MM.1S (cell line): ENCODE results near the gene ACACB.

Experiments
- DNase-seq: peaks from one replicate; pipeline ENCODE4 v3.0.0-alpha.2; 2015
- H2AFZ ChIP-seq: fragments of 300-600 bp; sonication (generic); 2 replicates; pipeline ENCODE4 v1.6.0; 2016; ENCODE audit warnings: antibody characterized with exemption, low read length
- H3F3A ChIP-seq: fragments of 300-600 bp; sonication (generic); 2 replicates; pipeline ENCODE4 v1.6.1; 2016; ENCODE audit warnings: mild to moderate bottlenecking, antibody characterized with exemption, low read length, moderate library complexity, mixed read lengths; ENCODE audit not compliant: insufficient read depth
- H3K27ac ChIP-seq: fragments of 300-600 bp; sonication (generic); 2 replicates; pipeline ENCODE4 v1.5.1; 2016; ENCODE audit warnings: mild to moderate bottlenecking, low read length
- H3K27me3 ChIP-seq: fragments of 300-600 bp; sonication (generic); replicated peaks from 2 replicates; pipeline ENCODE4 v1.6.0; 2016; ENCODE audit warnings: low read length; ENCODE audit not compliant: insufficient read depth
- H3K36me3 ChIP-seq: fragments of 300-600 bp; sonication (generic); replicated peaks from 2 replicates; pipeline ENCODE4 v1.6.1; 2016; ENCODE audit warnings: mild to moderate bottlenecking, low read length, mixed read lengths; ENCODE audit not compliant: insufficient read depth
- H3K4me1 ChIP-seq: fragments of 300-600 bp; sonication (generic); 2 replicates; pipeline ENCODE4 v1.6.1; 2016; ENCODE audit warnings: low read length, mixed read lengths
- H3K4me2 ChIP-seq: fragments of 300-600 bp; sonication (generic); 2 replicates; pipeline ENCODE4 v1.6.0; 2016; ENCODE audit warnings: low read depth, low read length
- H3K4me3 ChIP-seq: fragments of 300-600 bp; sonication (generic); 2 replicates; pipeline ENCODE4 v1.5.1; 2016; ENCODE audit warnings: low read length, mixed read lengths
- H3K79me2 ChIP-seq: fragments of 300-600 bp; sonication (generic); 2 replicates; pipeline ENCODE4 v1.6.1; 2016; ENCODE audit warnings: mixed run types, low read length, mixed read lengths
- H3K9ac ChIP-seq: fragments of 300-600 bp; sonication (generic); 2 replicates; pipeline ENCODE4 v1.6.1; 2016; ENCODE audit warnings: low read length, mixed read lengths
- H3K9me2 ChIP-seq: fragments of 300-600 bp; sonication (generic); replicated peaks from 2 replicates; pipeline ENCODE4 v1.6.1; 2016; ENCODE audit warnings: mild to moderate bottlenecking, low read length, mixed read lengths; ENCODE audit not compliant: insufficient read depth
- H3K9me3 ChIP-seq: fragments of 300-600 bp; sonication (generic); replicated peaks from 2 replicates; pipeline ENCODE4 v1.6.1; 2016; ENCODE audit warnings: mild to moderate bottlenecking, low read length, mixed read lengths; ENCODE audit not compliant: insufficient read depth
- H4K20me1 ChIP-seq: fragments of 300-600 bp; sonication (generic); 2 replicates; pipeline ENCODE4 v1.6.1; 2016; ENCODE audit warnings: mild to moderate bottlenecking, low read length, moderate library complexity, mixed read lengths; ENCODE audit not compliant: insufficient read depth
- EZH2 ChIP-seq: fragments of 300-600 bp; sonication (generic); optimal IDR thresholded peaks from 2 replicates; pipeline ENCODE3; 2017; ENCODE audit warnings: low read depth, mild to moderate bottlenecking, antibody characterized with exemption, low read length, mixed read lengths
- EZH2phosphoT487 ChIP-seq: fragments of 300-600 bp; sonication (generic); IDR thresholded peaks from 2 replicates; pipeline ENCODE4 v1.6.1; 2018; ENCODE audit warnings: antibody characterized with exemption, low read length
- TF ChIP-seq, protein P1 (sequence below): fragments of 300-600 bp; sonication (generic); IDR thresholded peaks from 2 replicates; pipeline ENCODE4 v1.5.1; 2016; ENCODE audit warnings: antibody characterized with exemption, low read length, mixed read lengths

Gene ACACB

DNA sequence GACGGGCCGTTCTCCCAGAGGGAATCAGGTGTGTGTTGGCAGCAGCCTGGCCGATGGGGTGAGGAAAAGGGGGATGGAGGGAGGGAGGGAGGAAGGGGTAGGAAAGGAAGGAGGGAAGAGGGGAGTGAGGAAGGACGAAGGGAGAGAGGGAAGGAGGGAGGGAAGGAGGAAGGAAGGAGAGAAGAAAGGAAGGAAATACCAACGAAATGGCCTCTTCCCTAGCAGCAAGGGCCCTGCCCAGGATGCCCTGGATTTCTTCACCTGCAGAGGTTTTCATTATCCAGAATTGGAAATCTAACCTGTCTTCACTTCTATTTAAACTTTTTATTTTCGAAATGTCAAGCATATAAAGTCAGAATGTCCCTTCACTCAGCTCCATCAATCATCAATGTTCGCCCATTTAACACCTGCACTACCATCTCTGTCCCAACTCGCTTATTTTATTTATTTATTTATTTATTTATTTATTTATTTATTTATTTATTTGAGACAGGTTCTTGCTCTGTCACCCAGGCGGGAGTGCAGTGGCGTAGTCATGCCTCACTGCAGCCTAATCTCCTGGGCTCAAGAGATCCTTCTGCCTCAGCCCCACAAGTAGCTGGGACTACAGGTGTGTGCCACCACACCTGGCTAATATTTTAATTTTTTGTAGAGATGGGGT is 70.7 kb downstream of the ACACB start:
- Histone ChIP-seq H4K20me1 (no peaks in the 10 kb centered on the region), H3K9me2 (no peaks in the 10 kb centered on the region), H2AFZ (no peak overlapping the region), H3K27ac (no peak overlapping the region), H3K79me2 (no peaks in the 10 kb centered on the region), H3K27me3 (no peaks in the 10 kb centered on the region), H3F3A (no peaks in the 10 kb centered on the region), H3K36me3 (0 out of 2 replicates have a peak, but pooled peaks cover 3% of the 10 kb centered on the region), H3K9me3 (no peaks in the 10 kb centered on the region), H3K4me3 (no peak overlapping the region), H3K4me2 (no peak overlapping the region), H3K4me1 (no peaks in the 10 kb centered on the region), H3K9ac (no peak overlapping the region)
- TF ChIP-seq EZH2phosphoT487 (no peak), EZH2 (no peak)
- TF ChIP-seq, protein P1, sequence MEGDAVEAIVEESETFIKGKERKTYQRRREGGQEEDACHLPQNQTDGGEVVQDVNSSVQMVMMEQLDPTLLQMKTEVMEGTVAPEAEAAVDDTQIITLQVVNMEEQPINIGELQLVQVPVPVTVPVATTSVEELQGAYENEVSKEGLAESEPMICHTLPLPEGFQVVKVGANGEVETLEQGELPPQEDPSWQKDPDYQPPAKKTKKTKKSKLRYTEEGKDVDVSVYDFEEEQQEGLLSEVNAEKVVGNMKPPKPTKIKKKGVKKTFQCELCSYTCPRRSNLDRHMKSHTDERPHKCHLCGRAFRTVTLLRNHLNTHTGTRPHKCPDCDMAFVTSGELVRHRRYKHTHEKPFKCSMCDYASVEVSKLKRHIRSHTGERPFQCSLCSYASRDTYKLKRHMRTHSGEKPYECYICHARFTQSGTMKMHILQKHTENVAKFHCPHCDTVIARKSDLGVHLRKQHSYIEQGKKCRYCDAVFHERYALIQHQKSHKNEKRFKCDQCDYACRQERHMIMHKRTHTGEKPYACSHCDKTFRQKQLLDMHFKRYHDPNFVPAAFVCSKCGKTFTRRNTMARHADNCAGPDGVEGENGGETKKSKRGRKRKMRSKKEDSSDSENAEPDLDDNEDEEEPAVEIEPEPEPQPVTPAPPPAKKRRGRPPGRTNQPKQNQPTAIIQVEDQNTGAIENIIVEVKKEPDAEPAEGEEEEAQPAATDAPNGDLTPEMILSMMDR, result no peak
- DNase-seq, result no peak

DNA sequence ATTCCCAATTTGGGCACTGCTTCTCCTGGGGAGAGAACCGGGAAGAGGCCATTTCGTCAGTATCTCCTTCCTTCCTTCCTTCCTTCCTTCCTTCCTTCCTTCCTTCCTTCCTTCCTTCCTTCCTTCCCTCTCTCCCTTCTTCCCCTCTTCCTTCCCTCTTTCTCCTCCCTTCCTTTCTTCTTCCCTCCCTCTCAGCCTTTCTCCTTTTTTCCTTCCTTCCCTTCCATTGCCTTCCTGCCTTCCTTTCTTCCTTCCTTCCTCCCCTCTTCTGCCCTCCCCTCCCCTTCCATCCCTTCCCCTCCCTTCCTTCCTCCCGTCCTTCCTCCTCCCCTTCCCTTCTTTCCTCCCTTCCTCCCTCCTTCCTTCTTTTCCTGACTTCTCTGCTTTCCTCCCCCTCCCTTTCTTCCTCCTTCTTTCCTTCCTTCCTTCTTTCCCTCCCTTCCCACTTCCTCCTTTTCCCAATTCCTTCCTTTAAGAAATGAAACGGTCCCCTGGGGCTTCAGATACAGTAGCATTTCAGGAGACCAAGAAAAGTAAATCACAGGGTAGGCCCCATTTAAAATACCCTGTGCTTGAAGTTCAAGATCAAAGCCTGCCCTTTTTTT is 71.8 kb downstream of the ACACB start:
- Histone ChIP-seq H3K4me1 (no peaks in the 10 kb centered on the region), H3F3A (no peaks in the 10 kb centered on the region), H2AFZ (no peak overlapping the region), H3K36me3 (0 out of 2 replicates have a peak, but pooled peaks cover 3% of the 10 kb centered on the region), H3K79me2 (no peaks in the 10 kb centered on the region), H3K9me2 (no peaks in the 10 kb centered on the region), H3K4me2 (no peak overlapping the region), H3K4me3 (no peak overlapping the region), H3K27ac (no peak overlapping the region), H3K9me3 (no peaks in the 10 kb centered on the region), H3K27me3 (no peaks in the 10 kb centered on the region), H3K9ac (no peak overlapping the region), H4K20me1 (no peaks in the 10 kb centered on the region)
- TF ChIP-seq, protein P1, result no peak
- TF ChIP-seq EZH2, result no peak
- no peak for TF ChIP-seq EZH2phosphoT487
- DNase-seq, result no peak

DNA sequence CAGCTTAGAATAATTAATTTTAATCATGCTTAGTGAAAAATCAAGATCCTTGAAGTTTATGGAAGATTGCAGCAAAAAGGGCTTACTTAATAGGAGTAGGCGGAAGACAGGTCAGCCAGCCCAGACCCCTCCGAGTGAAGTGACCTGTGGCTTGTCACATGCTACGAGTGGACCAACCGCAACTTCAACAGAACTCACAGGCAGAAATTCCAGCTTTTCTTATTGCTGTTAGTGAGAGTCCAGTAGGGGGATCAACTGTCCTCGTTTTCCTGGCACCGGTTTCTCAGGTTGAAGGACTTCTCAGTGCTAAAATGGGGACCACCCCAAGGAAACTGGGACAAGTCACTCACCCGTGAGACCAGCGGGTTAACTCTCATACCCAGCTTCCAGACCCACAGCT is 72.9 kb downstream of the ACACB start:
- Histone ChIP-seq H3K9me3 (no peaks in the 10 kb centered on the region), H3K36me3 (0 out of 2 replicates have a peak, but pooled peaks cover 3% of the 10 kb centered on the region), H4K20me1 (no peaks in the 10 kb centered on the region), H3K27me3 (no peaks in the 10 kb centered on the region), H2AFZ (no peak overlapping the region), H3K4me2 (no peak overlapping the region), H3K4me3 (no peak overlapping the region), H3K79me2 (no peaks in the 10 kb centered on the region), H3K27ac (no peak overlapping the region), H3K9ac (no peak overlapping the region), H3K9me2 (no peaks in the 10 kb centered on the region), H3K4me1 (no peaks in the 10 kb centered on the region), H3F3A (no peaks in the 10 kb centered on the region)
- TF ChIP-seq, protein P1, result no peak
- TF ChIP-seq EZH2 (no peak), EZH2phosphoT487 (no peak)
- no peak for DNase-seq
